Tibial nerve (tissue), 4 donors: ENCODE data around the gene MEF2A. TPM values are rescaled to one million over a fixed set of nuclear protein-coding genes. Genes with fewer than 3 reads are reported as not detected.

Experiments used
- DNase-seq, 2 donors: peaks; one replicate each; pipeline ENCODE4 v3.0.0-alpha.2; 2019; ENCODE audit warnings: low spot score in 2 of 2
- H3K27ac ChIP-seq, 4 donors: fragments of 200-600 bp; sonication (generic) in 3 of 4; one replicate each; pipeline ENCODE4 v1.5.1; 2017 to 2019; ENCODE audit warnings: mild to moderate bottlenecking in 1 of 4
- H3K27me3 ChIP-seq, 2 donors: fragments of 200-600 bp; sonication (generic) in 1 of 2; one replicate each; pipeline versions ENCODE4 v1.5.1 to v1.6.0; 2017 to 2019
- H3K36me3 ChIP-seq, 3 donors: fragments of 200-600 bp; sonication (generic); one replicate each; pipeline ENCODE4 v1.5.1; 2018 to 2019
- H3K4me1 ChIP-seq, 4 donors: fragments of 200-600 bp; sonication (generic) in 3 of 4; one replicate each; pipeline ENCODE4 v1.5.1; 2017 to 2019
- H3K4me3 ChIP-seq, 4 donors: fragments of 200-600 bp; sonication (generic) in 3 of 4; one replicate each; pipeline ENCODE4 v1.5.1; 2017 to 2019; ENCODE audit warnings: mild to moderate bottlenecking in 1 of 4, moderate library complexity in 1 of 4
- H3K9me3 ChIP-seq, 4 donors: fragments of 200-600 bp; sonication (generic) in 3 of 4; one replicate each; pipeline ENCODE4 v1.5.1; 2017 to 2019
- CTCF ChIP-seq, 5 experiments: fragments of 200-600 bp in 3 of 5; fragments of 450-650 bp in 2 of 5; sonication (generic) in 3 of 5; IDR thresholded peaks; one replicate each; pipeline ENCODE4 v1.5.1; 2016 to 2019; ENCODE audit warnings: antibody characterized with exemption in 5 of 5, mild to moderate bottlenecking in 3 of 5, moderate library complexity in 2 of 5
- EP300 ChIP-seq, 2 donors: sonication (generic); formaldehyde crosslinking; IDR thresholded peaks; one replicate each; pipeline ENCODE4 v1.6.1; 2017; ENCODE audit warnings: antibody characterized with exemption in 2 of 2, mild to moderate bottlenecking in 1 of 2
- POLR2A ChIP-seq, 2 donors: fragments of 450-650 bp; IDR thresholded peaks; one replicate each; pipeline ENCODE4 v1.6.1; 2017; ENCODE audit warnings: antibody characterized with exemption in 2 of 2, mild to moderate bottlenecking in 2 of 2, moderate library complexity in 2 of 2
- WGBS, 2 donors: methylation state at CpG; one replicate each; pipeline ENCODE4 v1.1.5; 2018; 5-methylcytosine and 5-hydroxymethylcytosine counted together
- total RNA-seq, 4 donors: library from RNA; depleted of rRNA; stranded (reverse); fragments of >200 nt; gene quantifications; one replicate each; pipeline ENCODE4 v1.1.0, GENCODE V29; 2016

MEF2A gene
- total RNA-seq, 4 donors from 2014 or later, result 45.5 to 66.3 (median 55.8) TPM

- Histone ChIP-seq H3K36me3 (no peaks in the 10 kb centered on the region), H3K27ac (peak overlapping the region in 1 of 4 donors; percentile 36), H3K27me3 (no peaks in the 10 kb centered on the region), H3K4me3 (no peak overlapping the region), H3K9me3 (no peaks in the 10 kb centered on the region), H3K4me1 (peaks cover 0 to 11% (median 0%) of the 10 kb centered on the region in 4 donors)
- 73 to 96% methylated on average over 5 of the region's 5 CpGs for WGBS, 2 donors
- DNase-seq, result no peak
- TF ChIP-seq POLR2A (IDR thresholded peaks at IDR 0.05), result no peak
- no peak for TF ChIP-seq CTCF (IDR thresholded peaks at IDR 0.05)
- no peak for TF ChIP-seq EP300 (IDR thresholded peaks at IDR 0.05)
Observed at GRCh38 chr15:99556011-99556410, 9.8 kb upstream of the MEF2A start.

- no peaks in the 10 kb centered on the region for H3K27me3 ChIP-seq
- 95% methylated on average over 4 of the region's 4 CpGs for WGBS, 2 donors
Observed at GRCh38 chr15:99556578-99556977, 9.2 kb upstream of the MEF2A start.

GRCh38 chr15:99558084-99558483, 7.7 kb upstream of the MEF2A start:
- Histone ChIP-seq H3K27me3 (no peaks in the 10 kb centered on the region), H3K4me3 (no peak overlapping the region), H3K9me3 (no peaks in the 10 kb centered on the region), H3K4me1 (peaks cover 0 to 14% (median 0%) of the 10 kb centered on the region in 4 donors), H3K36me3 (no peaks in the 10 kb centered on the region), H3K27ac (no peak overlapping the region)
- 91 to 97% methylated on average over 3 of the region's 3 CpGs for WGBS, 2 donors
- no peak for TF ChIP-seq EP300 (IDR thresholded peaks at IDR 0.05)
- no peak for DNase-seq

More at GRCh38 chr15:99556578-99556977, 9.2 kb upstream of the MEF2A start:
- no peak for DNase-seq
- Histone ChIP-seq H3K36me3 (no peaks in the 10 kb centered on the region), H3K4me3 (no peak overlapping the region), H3K27ac (no peak overlapping the region), H3K4me1 (peaks cover 0 to 11% (median 0%) of the 10 kb centered on the region in 4 donors), H3K9me3 (no peaks in the 10 kb centered on the region)
- TF ChIP-seq POLR2A (IDR thresholded peaks at IDR 0.05), result no peak
- TF ChIP-seq CTCF (IDR thresholded peaks at IDR 0.05), result no peak
- no peak for TF ChIP-seq EP300 (IDR thresholded peaks at IDR 0.05)

- WGBS, 2 donors, result 62 to 65% methylated on average over 3 of the region's 3 CpGs
- peaks cover 0 to 19% (median 0%) of the 10 kb centered on the region in 4 donors for H3K4me1 ChIP-seq
- H3K27me3 ChIP-seq, result no peaks in the 10 kb centered on the region
- no peaks in the 10 kb centered on the region for H3K9me3 ChIP-seq
- H3K27ac ChIP-seq, result no peak overlapping the region
- DNase-seq, result no peak
- TF ChIP-seq POLR2A (IDR thresholded peaks at IDR 0.05), result no peak
- no peak overlapping the region for H3K4me3 ChIP-seq
- H3K36me3 ChIP-seq, result no peaks in the 10 kb centered on the region
Observed at GRCh38 chr15:99558571-99558970, 7.2 kb upstream of the MEF2A start.

- Histone ChIP-seq H3K9me3 (no peaks in the 10 kb centered on the region), H3K27ac (no peak overlapping the region), H3K27me3 (no peaks in the 10 kb centered on the region), H3K4me1 (peaks cover 0 to 21% (median 7%) of the 10 kb centered on the region in 4 donors), H3K4me3 (no peak overlapping the region), H3K36me3 (no peaks in the 10 kb centered on the region)
- WGBS, 2 donors, result 95 to 98% methylated on average over 10 of the region's 10 CpGs
- no peak for TF ChIP-seq EP300 (IDR thresholded peaks at IDR 0.05)
- TF ChIP-seq CTCF (IDR thresholded peaks at IDR 0.05), result no peak
- TF ChIP-seq POLR2A (IDR thresholded peaks at IDR 0.05), result no peak
- DNase-seq, result no peak
Observed at GRCh38 chr15:99561476-99562230, 4.1 kb upstream of the MEF2A start.

- Histone ChIP-seq H3K27me3 (no peaks in the 10 kb centered on the region), H3K9me3 (no peaks in the 10 kb centered on the region), H3K36me3 (no peaks in the 10 kb centered on the region), H3K4me1 (peaks cover 0 to 24% (median 7%) of the 10 kb centered on the region in 4 donors), H3K27ac (no peak overlapping the region), H3K4me3 (no peak overlapping the region)
- TF ChIP-seq POLR2A (IDR thresholded peaks at IDR 0.05) (no peak), EP300 (IDR thresholded peaks at IDR 0.05) (no peak), CTCF (IDR thresholded peaks at IDR 0.05) (no peak)
- no peak for DNase-seq
- WGBS, 2 donors, result 63 to 76% methylated on average over 2 of the region's 2 CpGs
Observed at GRCh38 chr15:99562238-99562637, 3.5 kb upstream of the MEF2A start.
